HG02943 (cell line): ENCODE data around the gene LPP.

ENCODE experiments used
- ATAC-seq: cut with Tn5 transposase; IDR thresholded peaks from one replicate; pipeline ENCODE4 v1.9.1; 2021; ENCODE audit warnings: mild to moderate bottlenecking, low read depth, moderate library complexity; ENCODE audit not compliant: unreplicated experiment

The LPP gene

GRCh38 chr3:188320757-188321156, 166.8 kb downstream of the LPP start:
- ATAC-seq: no peak

- ATAC-seq: no peak
These were observed 167.3 kb downstream of the LPP start for GRCh38 chr3:188321258-188321657.

GRCh38 chr3:188322135-188322887, 168.4 kb downstream of the LPP start:
- ATAC-seq: no peak

GRCh38 chr3:188323067-188323842, 169.3 kb downstream of the LPP start:
- no peak for ATAC-seq

- no peak for ATAC-seq
These were observed 172.2 kb downstream of the LPP start for GRCh38 chr3:188326111-188326510.

GRCh38 chr3:188326968-188327367, 173.0 kb downstream of the LPP start:
- no peak for ATAC-seq

- no peak for ATAC-seq
These were observed 173.5 kb downstream of the LPP start for GRCh38 chr3:188327433-188327832.

- no peak for ATAC-seq
These were observed 176.2 kb downstream of the LPP start for GRCh38 chr3:188330138-188330537.

- no peak for ATAC-seq
These were observed 177.2 kb downstream of the LPP start for GRCh38 chr3:188331166-188331565.

GRCh38 chr3:188332085-188332484, 178.1 kb downstream of the LPP start:
- ATAC-seq: no peak

- ATAC-seq: no peak
These were observed 181.7 kb downstream of the LPP start for GRCh38 chr3:188335656-188336055.

- ATAC-seq: no peak
These were observed 182.2 kb downstream of the LPP start for GRCh38 chr3:188336178-188336577.

GRCh38 chr3:188337232-188337631, 183.3 kb downstream of the LPP start:
- ATAC-seq: no peak

GRCh38 chr3:188338086-188338485, 184.1 kb downstream of the LPP start:
- ATAC-seq: no peak

- no peak for ATAC-seq
These were observed 185.7 kb downstream of the LPP start for GRCh38 chr3:188339410-188340295.

GRCh38 chr3:188341501-188341900, 187.5 kb downstream of the LPP start:
- ATAC-seq: no peak

- ATAC-seq: no peak
These were observed 189.2 kb downstream of the LPP start for GRCh38 chr3:188342991-188343732.

GRCh38 chr3:188343894-188344293, 189.9 kb downstream of the LPP start:
- ATAC-seq: no peak

GRCh38 chr3:188345223-188345622, 191.3 kb downstream of the LPP start:
- no peak for ATAC-seq
